ENCODE data around the gene COL23A1.

GRCh38 chr5:178267245-178267644 lies 322.9 kb downstream of the COL23A1 start:
- TF ChIP-seq ZNF512 (CRISPR knock-in tag; IDR thresholded peaks at IDR 0.05; ENCODE audit: borderline replicate concordance) (no peak), CTCF (IDR thresholded peaks at IDR 0.05) (no peak), USF2 (CRISPR knock-in tag; IDR thresholded peaks at IDR 0.05) (no peak), ELF4 (CRISPR knock-in tag; IDR thresholded peaks at IDR 0.05; ENCODE audit: low read depth) (no peak), CREM (CRISPR knock-in tag; IDR thresholded peaks at IDR 0.05) (no peak), NFYB (CRISPR knock-in tag; conservative IDR thresholded peaks at IDR 0.05; ENCODE audit: low read depth) (no peak), SMAD3 (CRISPR knock-in tag; IDR thresholded peaks at IDR 0.05; ENCODE audit: borderline replicate concordance) (no peak), SMAD4 (CRISPR knock-in tag; IDR thresholded peaks at IDR 0.05) (no peak), ZNF416 (CRISPR knock-in tag; IDR thresholded peaks at IDR 0.05) (no peak), ZNF281 (CRISPR knock-in tag; IDR thresholded peaks at IDR 0.05) (no peak), MAX (CRISPR knock-in tag; IDR thresholded peaks at IDR 0.05) (no peak), ZBTB21 (CRISPR knock-in tag; IDR thresholded peaks at IDR 0.05; ENCODE audit: borderline replicate concordance) (no peak), TEAD4 (CRISPR knock-in tag; IDR thresholded peaks at IDR 0.05) (no peak)
